Ureter (tissue), 1 donor: ENCODE results near the gene IGFBPL1. TPM values are rescaled to one million over a fixed set of nuclear protein-coding genes. Genes with fewer than 3 reads are reported as not detected.
"Not testable (repeated sequence)": the region's sequence is repeated elsewhere in the genome, so short reads cannot be mapped to it uniquely, and the experiment has no call there.

ENCODE experiments used
- DNase-seq: peaks from one replicate; pipeline ENCODE4 v3.0.0-alpha.2; 2020; ENCODE audit warnings: low spot score
- total RNA-seq: library from RNA; stranded (reverse); gene quantifications from one replicate; pipeline ENCODE4 v1.2.4, GENCODE V29; 2023
- donor health status: DM: yes; HTN: yes; CAD: no.

Gene IGFBPL1
- total RNA-seq, 1 donor from 2014 or later: not detected

DNA sequence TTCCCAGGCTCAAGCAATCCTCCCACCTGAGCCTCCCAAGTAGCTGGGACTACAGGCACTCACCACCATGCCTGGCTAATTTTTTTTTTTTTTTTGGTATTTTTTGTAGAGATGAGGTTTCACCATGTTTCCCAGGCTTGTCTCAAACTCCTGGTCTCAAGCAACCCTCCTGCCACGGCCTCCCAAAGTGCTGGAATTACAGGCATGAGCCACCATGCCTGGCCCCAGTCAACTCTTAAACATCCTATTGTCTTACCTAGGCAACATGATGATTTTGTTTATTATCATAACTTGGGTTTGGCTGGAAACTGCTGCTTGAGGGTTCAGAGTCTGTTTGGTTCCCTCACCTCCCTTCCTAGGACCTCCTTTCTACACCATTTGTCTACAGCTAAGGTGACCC, 25.1 kb downstream of the IGFBPL1 start:
- not testable (repeated sequence) for DNase-seq

DNA sequence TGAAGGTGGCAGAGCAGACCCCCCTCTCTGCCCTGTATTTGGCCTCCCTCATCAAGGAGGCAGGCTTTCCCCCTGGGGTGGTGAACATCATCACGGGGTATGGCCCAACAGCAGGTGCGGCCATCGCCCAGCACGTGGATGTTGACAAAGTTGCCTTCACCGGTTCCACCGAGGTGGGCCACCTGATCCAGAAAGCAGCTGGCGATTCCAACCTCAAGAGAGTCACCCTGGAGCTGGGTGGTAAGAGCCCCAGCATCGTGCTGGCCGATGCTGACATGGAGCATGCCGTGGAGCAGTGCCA, 27.9 kb downstream of the IGFBPL1 start:
- DNase-seq: no peak

DNA sequence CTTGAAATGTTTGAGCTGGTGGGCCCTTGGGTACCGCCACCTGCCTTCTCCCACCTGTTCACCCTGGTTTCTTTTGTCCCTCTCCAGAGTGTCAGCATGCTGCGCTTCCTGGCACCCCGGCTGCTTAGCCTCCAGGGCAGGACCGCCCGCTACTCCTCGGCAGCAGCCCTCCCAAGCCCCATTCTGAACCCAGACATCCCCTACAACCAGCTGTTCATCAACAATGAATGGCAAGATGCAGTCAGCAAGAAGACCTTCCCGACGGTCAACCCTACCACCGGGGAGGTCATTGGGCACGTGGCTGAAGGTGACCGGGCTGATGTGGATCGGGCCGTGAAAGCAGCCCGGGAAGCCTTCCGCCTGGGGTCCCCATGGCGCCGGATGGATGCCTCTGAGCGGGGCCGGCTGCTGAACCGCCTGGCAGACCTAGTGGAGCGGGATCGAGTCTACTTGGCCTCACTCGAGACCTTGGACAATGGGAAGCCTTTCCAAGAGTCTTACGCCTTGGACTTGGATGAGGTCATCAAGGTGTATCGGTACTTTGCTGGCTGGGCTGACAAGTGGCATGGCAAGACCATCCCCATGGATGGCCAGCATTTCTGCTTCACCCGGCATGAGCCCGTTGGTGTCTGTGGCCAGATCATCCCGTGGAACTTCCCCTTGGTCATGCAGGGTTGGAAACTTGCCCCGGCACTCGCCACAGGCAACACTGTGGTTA, 28.4 kb downstream of the IGFBPL1 start:
- no peak for DNase-seq

DNA sequence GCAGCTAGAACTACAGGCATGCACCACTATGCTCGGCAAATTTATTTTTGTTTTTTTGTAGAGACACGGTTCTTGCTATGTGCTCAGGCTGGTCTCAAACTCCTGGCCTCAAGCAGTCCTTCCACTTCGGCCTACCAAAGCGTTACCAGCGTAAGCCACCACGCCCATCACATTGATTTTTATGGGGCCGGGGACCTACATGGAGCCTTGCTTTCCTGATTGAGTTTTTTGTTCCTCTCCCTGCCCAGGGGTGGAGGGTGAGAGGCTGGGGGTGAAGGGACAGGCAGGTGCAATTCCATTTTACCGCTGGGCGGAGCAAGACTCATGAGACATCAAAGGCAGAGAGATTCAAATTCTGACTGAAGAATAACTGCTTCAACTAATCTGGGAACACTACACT, 29.8 kb downstream of the IGFBPL1 start:
- no peak for DNase-seq

DNA sequence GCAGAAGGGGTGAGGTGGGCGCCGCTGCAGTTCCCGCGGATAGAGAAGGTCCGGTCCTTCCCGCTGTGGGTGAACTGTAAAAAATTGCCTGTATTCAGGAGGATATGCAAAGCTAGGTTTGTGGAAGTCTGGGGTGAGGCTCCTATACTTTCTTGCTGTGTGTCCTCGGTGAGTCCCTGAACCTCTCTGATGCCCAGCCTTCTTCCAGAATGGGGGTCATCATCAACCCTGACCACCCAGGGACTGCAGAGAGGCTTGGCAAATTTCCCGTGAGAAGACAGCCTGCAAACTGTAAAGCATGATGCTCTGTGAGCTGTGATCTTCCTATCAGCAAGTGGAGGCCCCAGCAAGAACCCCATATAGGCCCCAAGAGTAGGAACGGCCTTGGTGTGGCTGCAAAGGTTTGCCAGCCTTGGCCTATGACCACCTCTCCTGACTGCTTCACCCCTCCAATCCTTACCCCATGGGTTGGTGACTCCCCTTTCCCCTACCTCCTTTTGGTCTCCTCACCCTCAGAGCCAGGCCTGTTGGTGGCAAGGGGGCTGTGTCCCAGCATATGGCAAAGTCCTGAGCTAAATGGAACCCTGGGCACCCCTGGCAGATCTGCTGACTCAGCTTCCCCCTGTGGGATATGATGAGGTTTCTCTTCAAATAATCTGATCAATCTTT, 31.0 kb downstream of the IGFBPL1 start:
- no peak for DNase-seq

DNA sequence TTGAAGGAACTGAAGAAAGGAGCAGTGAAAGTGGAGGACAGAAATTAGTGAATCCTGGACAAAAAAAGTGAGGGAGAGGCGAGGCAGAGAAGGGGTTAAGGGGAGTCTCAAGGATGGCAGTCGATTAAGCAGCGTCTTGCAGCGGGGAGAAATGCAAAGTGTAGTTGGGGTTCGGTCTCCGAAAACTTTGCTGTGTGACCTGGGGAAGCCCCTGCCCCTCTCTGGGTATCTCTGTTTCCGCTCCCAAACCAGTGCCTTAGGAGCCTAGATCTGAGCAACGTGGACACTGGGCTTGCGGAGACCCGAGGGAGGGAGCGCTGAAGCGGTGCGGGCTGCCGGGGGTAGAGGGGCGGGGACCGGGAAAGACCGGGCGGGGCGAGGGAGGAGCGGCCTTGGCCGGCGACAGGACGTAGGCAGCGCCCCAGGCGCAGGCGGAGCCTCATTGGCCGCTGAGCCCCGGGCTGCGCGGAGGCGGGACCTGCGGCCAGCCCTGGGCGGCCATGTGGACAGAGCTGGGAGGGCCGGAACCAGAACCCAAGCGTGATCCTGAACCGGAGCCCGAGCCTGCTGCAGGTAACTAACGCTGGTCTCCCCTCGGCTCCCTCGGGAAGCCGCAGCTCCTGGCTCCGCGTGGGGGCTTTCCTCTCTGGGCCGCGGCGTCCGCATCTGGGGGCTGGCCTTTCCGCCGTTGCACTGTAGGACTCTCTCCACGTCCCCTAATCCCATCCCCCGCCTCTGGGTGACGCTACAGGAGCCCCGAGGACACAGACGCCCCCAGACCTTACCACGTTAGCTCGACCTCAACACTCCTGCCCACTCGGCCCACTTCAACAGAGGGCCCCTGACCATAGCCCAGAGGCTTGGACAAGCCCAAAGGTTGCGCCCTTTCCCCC, 31.8 kb downstream of the IGFBPL1 start, which contains the start of gene ALDH1B1:
ALDH1B1 (plus strand) TSS at position 468 of the 893 bp plus-strand sequence. CDS start 3,047 bp downstream, outside the sequence.
- DNase-seq: peak; percentile 90

DNA sequence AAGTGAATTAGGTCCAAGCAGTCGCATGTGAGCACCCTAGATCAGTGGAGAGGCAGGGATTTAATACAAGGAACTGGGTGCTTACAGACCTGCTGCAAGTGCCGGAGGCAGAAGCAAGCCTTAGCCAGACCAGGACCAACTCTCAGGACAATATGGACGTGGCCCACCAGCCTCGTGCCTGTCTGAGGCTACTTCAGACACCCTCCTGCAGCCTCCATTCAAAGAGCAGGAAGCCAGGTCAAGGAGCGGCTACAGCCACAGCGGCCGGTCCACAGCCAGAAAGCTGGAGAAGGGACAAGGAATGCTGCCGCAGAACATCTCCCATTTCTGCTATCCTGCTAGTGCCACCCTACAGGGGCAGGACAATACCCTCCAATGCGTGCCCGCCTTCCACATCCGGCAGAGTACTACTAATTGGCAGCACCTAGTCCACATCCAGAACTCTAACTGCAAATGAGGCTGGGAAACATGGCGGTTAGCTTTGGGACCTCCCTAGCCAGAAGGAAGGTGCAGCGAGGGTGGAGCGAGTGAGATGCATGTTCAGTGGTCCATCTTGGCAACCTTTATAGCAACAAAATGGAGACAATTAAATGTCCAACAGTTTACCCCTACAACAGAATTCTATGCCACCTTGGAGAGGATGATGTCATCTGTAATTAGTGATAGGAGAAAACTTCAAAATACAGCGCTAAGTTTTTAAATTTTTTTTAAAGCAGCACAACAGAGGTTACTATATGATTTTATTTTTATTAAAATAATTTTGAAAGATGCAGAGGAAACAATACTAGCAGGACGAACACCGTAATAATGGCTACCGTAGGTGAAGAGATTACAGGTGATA, 32.8 kb downstream of the IGFBPL1 start:
- DNase-seq: no peak

DNA sequence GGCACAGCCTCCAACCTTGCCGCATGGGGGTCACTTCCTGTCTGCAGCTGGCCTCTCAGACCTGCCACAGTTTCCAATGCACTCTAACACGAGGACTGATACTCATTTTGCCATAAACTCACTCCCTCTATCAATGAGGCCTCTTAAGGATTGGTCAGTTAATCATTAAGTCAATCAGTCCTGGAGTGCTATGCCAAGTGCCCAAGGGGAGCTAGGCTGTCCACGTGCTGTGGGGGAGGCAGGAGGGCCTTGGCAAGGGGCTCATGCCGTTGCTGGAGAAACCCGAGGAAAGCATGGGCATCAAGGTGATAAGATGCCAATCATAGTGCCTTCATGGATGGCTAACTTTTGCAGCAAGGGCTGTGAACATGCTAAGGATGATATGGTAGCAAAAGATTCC, 33.4 kb downstream of the IGFBPL1 start:
- DNase-seq: no peak

DNA sequence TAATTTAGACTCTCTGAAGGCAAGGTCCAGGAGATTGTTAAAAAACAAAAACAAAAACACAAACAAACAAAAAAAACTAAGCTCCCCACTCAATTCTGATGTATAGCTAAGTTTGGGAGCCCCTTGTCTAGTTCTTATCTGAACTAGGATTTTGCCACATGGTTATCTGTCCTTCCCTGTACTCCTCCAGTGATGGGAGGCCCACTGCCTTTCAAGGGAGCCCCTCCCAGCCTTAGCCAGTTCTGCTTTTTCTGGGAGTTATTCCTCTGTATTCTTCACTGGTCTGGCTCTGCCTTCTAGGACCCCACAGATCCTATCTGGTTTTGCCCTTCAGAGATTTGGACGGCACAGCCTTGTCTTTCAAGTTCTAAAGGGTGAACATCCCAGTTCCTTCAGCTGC, 33.8 kb downstream of the IGFBPL1 start:
- no peak for DNase-seq

DNA sequence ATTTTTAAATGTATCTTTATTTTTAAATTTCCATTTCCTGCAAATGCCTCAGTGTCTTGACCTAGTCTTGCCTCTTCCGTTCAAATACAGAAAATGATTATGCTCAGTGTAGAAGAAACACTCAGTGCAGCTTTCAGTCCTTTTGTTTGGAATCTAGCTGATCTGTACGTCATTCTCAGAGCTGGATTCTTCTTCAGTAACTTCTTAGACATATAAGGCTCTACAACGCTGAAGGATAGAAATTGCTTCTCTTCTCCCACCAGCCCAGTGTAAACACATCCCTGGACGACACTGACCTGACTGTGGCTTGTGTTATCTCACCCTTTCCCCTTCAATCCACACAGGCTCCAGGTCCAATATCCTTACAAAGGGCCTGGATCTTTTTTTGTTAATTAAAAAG, 34.9 kb downstream of the IGFBPL1 start:
- DNase-seq: no peak

DNA sequence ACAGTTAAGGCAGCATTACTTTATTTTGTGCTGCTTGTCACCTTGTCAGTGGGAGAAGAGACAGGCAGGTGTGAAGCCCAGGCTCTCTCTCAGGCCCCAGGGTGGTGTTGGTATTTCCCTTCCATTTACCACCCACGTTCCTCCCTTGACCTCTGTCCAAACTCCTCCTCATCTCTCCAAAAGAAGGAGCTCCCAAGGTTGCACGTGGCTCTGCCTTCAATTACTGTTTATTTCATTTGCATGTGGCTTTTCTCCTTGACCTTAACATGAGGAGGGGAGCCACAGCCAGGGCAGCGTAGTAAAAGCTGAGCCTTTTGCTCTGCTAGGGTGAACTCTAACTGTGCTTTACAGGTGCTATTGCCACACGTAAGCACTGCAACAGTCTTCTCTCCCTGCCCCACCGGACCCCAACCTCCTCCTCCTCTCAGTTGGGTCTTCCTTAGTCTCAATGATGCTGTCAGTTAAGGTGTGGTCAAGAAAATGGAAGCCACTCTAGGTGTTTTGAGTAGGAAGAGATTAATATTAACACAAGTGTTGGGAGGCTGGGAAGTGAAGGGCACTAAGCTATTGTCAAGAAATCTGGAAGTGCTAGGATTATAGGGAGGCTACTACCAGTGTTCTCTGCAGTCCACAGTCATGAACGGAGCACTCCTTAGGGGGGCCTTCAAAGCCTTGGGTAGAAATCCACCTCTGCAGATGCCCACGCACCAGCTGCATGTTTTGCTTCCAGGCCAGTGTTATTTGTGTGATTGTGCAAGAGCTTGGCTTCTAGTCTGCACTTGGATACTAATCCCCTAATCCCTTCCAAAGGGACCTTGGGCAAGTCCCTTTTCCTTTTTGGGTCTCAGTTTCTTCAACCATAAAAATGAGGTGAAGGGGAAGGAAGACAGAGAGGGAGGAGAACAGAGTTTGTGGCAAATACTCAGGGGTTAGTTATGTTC, 35.7 kb downstream of the IGFBPL1 start:
- DNase-seq: peak; percentile 52

DNA sequence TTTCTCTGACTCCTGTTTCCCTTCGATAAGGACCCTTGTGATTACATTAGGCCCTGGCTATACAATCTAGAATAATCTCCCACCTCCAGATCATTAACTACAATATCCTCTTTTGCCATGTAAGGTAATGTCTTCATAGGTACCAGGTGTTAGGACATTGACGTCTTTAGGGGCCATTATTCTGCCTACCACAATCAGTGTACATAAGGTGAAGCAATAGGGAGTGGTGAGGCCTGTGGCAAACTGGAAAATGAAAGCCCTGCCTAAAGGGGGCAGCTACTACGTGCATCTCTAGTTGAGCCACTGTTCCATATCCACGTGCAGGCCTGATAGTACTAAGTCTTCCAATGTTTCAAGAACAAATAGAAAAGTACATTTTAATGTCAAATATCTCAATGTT, 36.5 kb downstream of the IGFBPL1 start:
- DNase-seq: no peak

DNA sequence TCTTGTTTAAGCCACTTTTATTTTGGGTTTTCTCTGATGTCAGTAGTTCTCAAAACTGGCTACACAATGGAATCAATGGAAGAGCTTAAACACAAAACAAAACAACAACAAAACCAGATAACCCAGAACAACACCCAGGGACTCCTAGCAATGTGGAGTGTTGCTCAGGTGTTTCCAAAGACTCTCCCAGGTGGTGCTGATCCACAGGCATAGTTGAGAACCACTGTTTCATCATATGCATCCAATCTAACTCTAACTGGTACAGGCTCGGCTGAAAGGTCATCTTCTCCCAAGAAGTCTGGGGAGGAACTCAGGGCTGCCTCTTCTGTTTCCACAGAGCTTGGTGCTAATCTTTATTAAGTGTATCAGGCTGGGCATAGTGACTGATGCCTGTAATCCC, 37.2 kb downstream of the IGFBPL1 start:
- no peak for DNase-seq

DNA sequence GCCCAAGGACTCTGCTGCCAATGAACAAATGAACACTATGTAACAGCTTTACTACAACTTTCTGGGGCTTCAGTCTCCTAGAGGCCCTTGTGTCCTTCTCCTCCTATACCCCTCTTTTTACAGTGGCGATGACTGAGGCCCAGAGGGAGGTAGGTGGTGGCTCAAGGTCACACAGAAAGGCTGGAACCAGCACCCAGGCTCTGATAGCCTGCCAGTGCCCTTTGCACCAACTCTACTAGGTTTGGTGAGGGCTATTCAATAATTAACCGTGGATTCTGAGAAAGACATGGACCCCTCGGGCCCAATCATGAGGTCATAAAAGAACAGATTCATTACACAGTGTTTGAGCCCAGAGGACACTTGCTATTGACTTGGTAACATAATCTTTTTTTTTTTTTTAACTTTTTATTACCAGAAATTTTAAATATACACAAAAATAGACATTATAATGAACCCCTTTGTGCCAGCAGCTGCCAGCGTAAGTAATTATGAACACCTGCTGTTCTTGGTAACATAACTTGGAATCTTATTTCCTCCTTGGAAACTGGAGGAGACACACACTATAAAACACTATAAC, 37.8 kb downstream of the IGFBPL1 start:
- DNase-seq: no peak

DNA sequence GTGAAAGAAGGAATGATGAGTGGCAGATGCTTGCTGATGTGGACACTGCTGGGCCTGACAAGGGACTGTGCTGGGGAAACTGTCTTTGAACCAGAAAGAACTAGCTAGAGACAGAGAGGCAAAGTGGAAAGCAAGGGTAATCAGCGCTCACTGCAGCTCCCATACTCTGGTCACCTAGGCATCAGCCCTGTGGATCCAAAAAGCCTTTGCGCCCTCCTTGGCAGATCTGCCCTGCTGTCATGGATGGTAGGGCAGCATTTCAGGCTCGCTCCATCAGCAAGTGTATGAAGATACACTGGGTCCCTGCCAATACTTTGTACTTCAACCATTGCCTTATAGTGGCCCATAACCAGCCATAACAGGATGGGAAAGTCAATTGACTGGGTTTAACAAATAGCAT, 38.4 kb downstream of the IGFBPL1 start:
- no peak for DNase-seq

DNA sequence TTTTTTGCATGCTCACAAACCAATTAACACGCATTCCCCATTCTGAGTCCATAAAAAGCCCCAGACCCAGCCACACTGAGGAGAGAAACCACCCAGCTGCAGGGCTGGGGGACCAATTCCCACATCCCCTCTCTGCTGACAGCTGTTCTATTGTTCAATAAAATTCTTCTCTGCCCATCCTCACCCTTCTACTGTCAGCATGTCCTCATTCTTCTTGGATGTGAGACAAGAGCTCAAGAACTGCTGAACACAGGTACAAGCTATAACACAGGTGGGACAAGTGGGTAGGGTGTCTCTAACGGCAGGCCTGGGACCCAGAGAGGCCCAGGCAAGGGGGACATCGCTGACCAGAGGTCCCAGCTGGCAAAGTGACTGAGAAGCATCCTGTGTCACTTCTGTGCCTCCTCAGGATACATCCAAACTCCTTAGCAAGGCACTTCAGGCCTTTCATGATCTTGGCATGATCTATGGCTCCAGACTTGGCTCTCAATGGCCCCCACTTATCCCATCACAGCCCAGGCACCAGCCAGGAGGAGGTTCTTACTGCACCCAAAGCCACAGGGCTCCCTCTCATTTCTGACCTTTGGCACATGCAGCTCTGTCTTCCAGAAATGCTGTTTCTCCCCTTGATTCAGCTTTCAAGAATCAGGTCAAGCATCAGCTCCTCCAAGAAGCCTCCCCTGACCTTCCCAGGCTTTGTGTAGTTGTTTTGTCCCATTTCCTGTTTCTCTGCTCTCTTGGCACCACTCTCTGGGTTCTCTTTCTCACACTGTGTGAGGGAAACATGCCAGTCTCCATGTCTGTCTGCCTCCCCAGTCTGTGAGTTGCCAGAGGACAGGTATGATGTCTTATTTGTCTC, 39.0 kb downstream of the IGFBPL1 start:
- no peak for DNase-seq

DNA sequence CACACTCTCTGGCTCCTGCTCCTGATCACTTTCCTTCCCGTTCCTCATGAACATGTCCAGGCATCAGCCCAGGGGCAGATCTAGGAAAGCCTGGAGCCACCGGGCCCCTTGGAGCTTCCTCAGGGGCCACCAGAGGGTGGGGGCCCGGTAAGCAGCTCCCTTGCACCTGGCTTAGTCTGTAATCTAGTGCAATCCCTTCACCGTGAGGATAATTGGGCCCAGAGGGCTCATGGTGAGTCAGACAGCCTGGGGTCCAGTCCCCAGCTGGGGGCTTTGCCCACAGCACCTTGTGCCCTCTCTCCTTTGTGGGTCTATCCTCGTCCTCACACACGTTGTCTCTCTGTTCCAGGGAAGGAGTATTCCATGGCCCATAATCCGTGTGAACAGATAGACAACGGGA, 42.1 kb downstream of the IGFBPL1 start:
- no peak for DNase-seq

DNA sequence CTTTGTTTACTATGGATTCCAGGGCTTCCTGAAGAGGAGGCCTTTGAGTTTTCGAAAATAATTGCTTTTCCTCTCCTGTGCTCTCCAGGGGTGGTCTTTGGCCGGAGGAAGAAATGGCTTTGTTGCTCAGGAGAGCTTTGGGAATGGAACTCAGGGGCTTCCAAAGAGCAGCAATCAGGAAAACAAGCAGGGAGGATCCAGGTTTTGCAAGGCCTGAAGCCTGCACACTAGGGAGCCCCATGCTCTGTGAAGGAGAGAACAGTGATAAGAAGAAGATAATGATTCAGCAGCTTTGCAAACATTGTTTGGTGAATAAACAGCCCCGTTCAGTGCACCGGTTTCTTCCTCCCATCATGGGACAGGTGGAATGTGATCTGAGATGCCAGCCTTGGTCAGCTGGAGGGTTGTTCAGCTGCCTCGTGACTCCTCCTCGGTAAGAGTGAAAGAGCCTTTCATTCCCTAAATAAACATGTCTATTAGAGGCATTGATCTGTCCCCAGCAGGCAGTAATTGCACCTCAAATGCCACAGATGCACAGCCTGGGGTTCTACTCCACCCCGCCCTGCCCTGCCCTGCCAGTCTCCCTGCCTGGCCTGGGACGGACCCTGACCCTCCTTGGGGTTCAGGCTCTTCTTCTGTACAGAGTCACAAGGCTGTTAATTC, 43.3 kb downstream of the IGFBPL1 start:
- no peak for DNase-seq
